Upper lobe of left lung (tissue), 6 donors: ENCODE data around the gene FOSL2. TPM values are rescaled to one million over a fixed set of nuclear protein-coding genes. Genes with fewer than 3 reads are reported as not detected.

Source experiments
- small RNA-seq, 4 donors: library from RNA; depleted of rRNA; stranded (forward); fragments of <200 nt; gene quantifications; one replicate each; pipeline ENCODE3, GENCODE V24; 2016
- total RNA-seq, 6 donors: library from RNA; depleted of rRNA in 4 of 6; stranded (reverse); fragments of >200 nt in 4 of 6; gene quantifications; one replicate each; pipeline versions ENCODE4 v1.1.0 to v1.2.1, GENCODE V29; 2016 to 2021
- donor health status: DM: no; HTN: no; CAD: no; lungs with moderate emphysema.
- donor health status: DM: no; HTN: yes; CAD: no; lungs with severe emphysema.

Gene FOSL2
- total RNA-seq, 6 donors from 2014 or later: 71.0 to 137 (median 91.0) TPM

Small RNAs within 50 kb of the gene (small RNA-seq; reads per million reads assigned to genes)
- gene AC104695.3 (0 reads per million in 4 donors), gene SNRPGP7 (0 reads per million in 4 donors)

Other genes starting within 250 kb of the FOSL2 start
- 1 to 10 TPM; 3.1 to 9.1 (median 5.4) TPM for gene PLB1, start 103.2 kb downstream of the FOSL2 start, total RNA-seq